CD4-positive, alpha-beta memory T cell (primary cell): ENCODE measurements around the gene LMF1. TPM values are rescaled to one million over a fixed set of nuclear protein-coding genes. Genes with fewer than 3 reads are reported as not detected.

Source experiments
- CTCF ChIA-PET: fragments of 350-600 bp; sonication (Branson Sonifier 250); formaldehyde crosslinking; loops from one replicate; lab custom pipeline; 2021; ENCODE audit warnings: inconsistent platforms; ENCODE audit not compliant: partially characterized antibody; lab: Charles Lee
- POLR2A ChIA-PET: fragments of 350-600 bp; sonication (Branson Sonifier 250); formaldehyde crosslinking; loops from one replicate; lab custom pipeline; 2021; ENCODE audit not compliant: partially characterized antibody; lab: Charles Lee
- DNase-seq, 5 donors: peaks; one replicate each; pipeline versions ENCODE4 v3.0.0 to v3.0.0-alpha.2; 2020 to 2022; ENCODE audit warnings: mixed read lengths in 1 of 5
- H3K27ac ChIP-seq: one replicate; pipeline ENCODE4 v1.7.0; 2013; ENCODE audit warnings: low read depth, low read length
- H3K27me3 ChIP-seq: 2 replicates; pipeline ENCODE4 v1.7.0; 2013; ENCODE audit warnings: mild to moderate bottlenecking, low read length, moderate library complexity; ENCODE audit not compliant: insufficient read depth
- H3K36me3 ChIP-seq: 2 replicates; pipeline ENCODE4 v1.7.0; 2013; ENCODE audit warnings: mild to moderate bottlenecking, low read length, moderate library complexity; ENCODE audit not compliant: insufficient read depth
- H3K4me1 ChIP-seq: 2 replicates; pipeline ENCODE4 v1.7.0; 2013; ENCODE audit warnings: mild to moderate bottlenecking, low read length, moderate library complexity; ENCODE audit not compliant: insufficient read depth
- H3K4me3 ChIP-seq, 2 donors: one replicate each; pipeline ENCODE4 v1.7.0; 2013; ENCODE audit warnings: low read length in 2 of 2, mild to moderate bottlenecking in 1 of 2
- H3K9me3 ChIP-seq, 2 donors: one replicate each; pipeline ENCODE4 v1.7.0; 2013; ENCODE audit warnings: low read length in 2 of 2, control low read depth in 1 of 2; ENCODE audit not compliant: control insufficient read depth in 1 of 2
- H3K27ac Mint-ChIP-seq, 7 donors: one replicate each; pipeline ENCODE4 v1.8.0; 2020 to 2021; ENCODE audit warnings: mixed read lengths in 7 of 7, mild to moderate bottlenecking in 6 of 7, inconsistent platforms in 3 of 7, moderate library complexity in 3 of 7
- H3K27me3 Mint-ChIP-seq, 2 donors: one replicate each; pipeline ENCODE4 v1.8.0; 2020 to 2021; ENCODE audit warnings: mixed read lengths in 2 of 2
- H3K36me3 Mint-ChIP-seq, 2 donors: one replicate each; pipeline ENCODE4 v1.8.0; 2020 to 2021; ENCODE audit warnings: mixed read lengths in 2 of 2, inconsistent platforms in 1 of 2, mild to moderate bottlenecking in 1 of 2
- H3K4me1 Mint-ChIP-seq, 4 donors: one replicate each; pipeline ENCODE4 v1.8.0; 2020 to 2021; ENCODE audit warnings: mixed read lengths in 4 of 4, mild to moderate bottlenecking in 1 of 4
- H3K4me3 Mint-ChIP-seq, 8 donors: one replicate each; pipeline ENCODE4 v1.8.0; 2020 to 2021; ENCODE audit warnings: mixed read lengths in 8 of 8, mild to moderate bottlenecking in 7 of 8, moderate library complexity in 6 of 8, inconsistent platforms in 3 of 8
- H3K9me3 Mint-ChIP-seq, 8 donors: one replicate each; pipeline ENCODE4 v1.8.0; 2020 to 2021; ENCODE audit warnings: mixed read lengths in 8 of 8, mild to moderate bottlenecking in 5 of 8, inconsistent platforms in 3 of 8, moderate library complexity in 1 of 8
- intact Hi-C: fragments of 100-400 bp; cut with micrococcal nuclease; formaldehyde crosslinking; loops from one replicate; pipeline ENCODE4 v1.15.1; 2023
- polyA plus RNA-seq, 2 donors: library from polyadenylated mRNA; unstranded; fragments of 300-500 nt; fragmentation: Illumina TruSeq; gene quantifications; one replicate each; pipeline ENCODE4 v1.2.3, GENCODE V29; 2021
- total RNA-seq, 2 experiments: library from RNA; stranded (reverse); gene quantifications; one replicate each; pipeline ENCODE4 v1.2.3, GENCODE V29; 2021

The LMF1 gene
- total and polyA plus RNA-seq, 4 experiments from 2014 or later, result 8.5 to 59.7 (median 32.6) TPM

DNA sequence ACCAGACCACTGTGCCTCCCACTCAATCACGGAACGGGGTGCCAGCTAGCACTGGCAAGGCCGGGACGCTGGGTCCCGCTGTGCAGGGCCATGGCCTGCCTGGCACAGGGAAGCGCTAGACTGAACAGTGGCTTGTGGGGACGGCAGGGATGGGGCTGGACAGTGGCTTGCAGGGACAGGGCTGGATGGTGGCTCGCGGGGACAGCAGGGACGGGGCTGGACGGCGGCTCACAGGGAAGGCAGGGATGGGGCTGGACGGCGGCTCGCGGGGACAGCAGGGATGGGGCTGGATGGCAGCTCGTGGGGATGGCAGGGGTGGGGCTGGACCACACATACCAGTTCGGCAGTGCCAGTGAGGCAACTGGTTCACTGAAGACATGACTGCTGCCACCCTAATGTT, 32.6 kb downstream of the LMF1 start:
- no peak overlapping the region for H3K4me3 ChIP-seq
- peak overlapping the region in 1 of 7 donors; percentile 18 for H3K27ac Mint-ChIP-seq
- H3K36me3 ChIP-seq, result no peaks in the 10 kb centered on the region

DNA sequence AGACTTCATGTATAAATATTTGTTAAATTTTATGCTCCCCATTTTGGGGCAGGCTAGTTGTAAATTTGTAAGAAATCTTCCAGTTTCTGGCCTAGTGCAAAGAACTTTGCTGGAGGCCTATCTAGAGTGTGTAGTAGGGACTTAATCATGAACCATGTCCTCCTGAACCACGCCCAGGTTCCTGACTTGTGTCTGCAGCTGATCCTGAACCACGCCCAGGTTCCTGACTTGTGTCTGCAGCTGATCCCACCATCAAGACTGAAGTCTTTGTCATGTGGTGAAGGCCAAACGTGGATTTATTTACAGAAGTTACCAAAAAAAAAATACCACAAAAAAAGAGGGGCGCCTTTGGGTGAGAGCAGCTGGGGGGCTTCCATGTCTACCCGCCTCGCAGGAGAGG, 33.1 kb downstream of the LMF1 start:
- Mint-ChIP-seq H3K27ac (no peak overlapping the region), H3K4me1 (peaks cover 0 to 5% (median 2%) of the 10 kb centered on the region in 4 donors), H3K27me3 (no peaks in the 10 kb centered on the region), H3K36me3 (peaks cover 38 to 45% of the 10 kb centered on the region in 2 donors), H3K4me3 (no peak overlapping the region), H3K9me3 (peaks cover 0 to 14% (median 13%) of the 10 kb centered on the region in 8 donors)
- Histone ChIP-seq H3K4me1 (no peaks in the 10 kb centered on the region), H3K4me3 (no peak overlapping the region), H3K27ac (no peak overlapping the region), H3K27me3 (no peaks in the 10 kb centered on the region), H3K9me3 (peaks cover 0 to 10% of the 10 kb centered on the region in 2 donors), H3K36me3 (no peaks in the 10 kb centered on the region)
- intact Hi-C loops, result no loop called here
- ChIA-PET POLR2A (no interaction called here), CTCF (no interaction called here)
- DNase-seq, result no peak

More for the DNA sequence above, 32.6 kb downstream of the LMF1 start:
- H3K9me3 ChIP-seq, result peaks cover 0 to 10% of the 10 kb centered on the region in 2 donors
- no peak for DNase-seq
- no peaks in the 10 kb centered on the region for H3K27me3 Mint-ChIP-seq
- CTCF ChIA-PET, result no interaction called here
- no peaks in the 10 kb centered on the region for H3K27me3 ChIP-seq
- H3K27ac ChIP-seq, result no peak overlapping the region
- H3K4me3 Mint-ChIP-seq, result no peak overlapping the region
- peaks cover 0 to 16% (median 15%) of the 10 kb centered on the region in 8 donors for H3K9me3 Mint-ChIP-seq
- intact Hi-C loops, result no loop called here
- H3K4me1 ChIP-seq, result no peaks in the 10 kb centered on the region
- POLR2A ChIA-PET, result no interaction called here
- peaks cover 0 to 5% (median 2%) of the 10 kb centered on the region in 4 donors for H3K4me1 Mint-ChIP-seq
- H3K36me3 Mint-ChIP-seq, result peaks cover 36 to 44% of the 10 kb centered on the region in 2 donors

DNA sequence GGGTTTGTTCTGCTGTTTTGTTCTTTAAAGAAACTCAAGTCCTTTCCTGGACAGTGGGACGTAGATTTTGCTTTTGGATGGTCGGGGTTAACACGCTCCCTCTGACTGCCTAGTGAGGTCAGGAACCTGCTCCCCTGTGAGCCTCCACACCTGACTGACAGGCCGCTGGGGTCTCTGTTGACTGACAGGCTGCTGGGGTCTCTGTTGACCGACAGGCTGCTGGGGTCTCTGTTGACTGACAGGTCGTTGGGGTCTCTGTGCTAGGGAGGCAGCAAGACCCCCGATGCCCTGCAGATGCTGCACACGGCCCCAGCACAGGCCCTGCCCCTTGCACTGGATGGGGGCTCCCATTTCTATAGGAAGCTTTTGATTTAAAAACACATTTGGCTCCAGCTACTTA, 33.5 kb downstream of the LMF1 start:
- Histone ChIP-seq H3K36me3 (no peaks in the 10 kb centered on the region), H3K27me3 (no peaks in the 10 kb centered on the region), H3K4me1 (no peaks in the 10 kb centered on the region), H3K9me3 (peaks cover 0 to 6% of the 10 kb centered on the region in 2 donors), H3K4me3 (no peak overlapping the region), H3K27ac (no peak overlapping the region)
- Mint-ChIP-seq H3K9me3 (peaks cover 0 to 11% (median 9%) of the 10 kb centered on the region in 8 donors), H3K36me3 (peaks cover 35 to 43% of the 10 kb centered on the region in 2 donors), H3K27me3 (no peaks in the 10 kb centered on the region), H3K27ac (peak overlapping the region in 1 of 7 donors; percentile 12), H3K4me1 (peaks cover 0 to 5% (median 2%) of the 10 kb centered on the region in 4 donors), H3K4me3 (no peak overlapping the region)
- intact Hi-C loops, result no loop called here
- no peak for DNase-seq
- ChIA-PET CTCF (no interaction called here), POLR2A (no interaction called here)

DNA sequence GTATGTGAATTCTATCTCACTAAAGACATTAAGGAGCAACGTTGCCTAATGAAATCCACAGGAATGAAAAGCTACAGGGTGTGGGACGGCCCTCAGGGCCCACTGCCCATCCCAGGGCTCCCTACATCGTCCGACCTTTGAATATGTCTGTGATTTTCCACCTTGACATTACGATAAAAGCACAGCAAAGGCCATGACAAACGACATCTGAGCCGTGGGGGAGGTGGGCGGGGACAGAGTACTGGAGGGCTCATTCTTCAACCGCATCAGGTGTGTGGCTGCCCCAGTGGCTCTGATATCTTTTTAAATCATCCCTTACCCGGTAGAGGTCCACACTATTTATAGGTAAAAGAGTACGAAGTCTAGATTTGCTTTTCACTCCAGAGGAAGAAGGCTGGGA, 35.1 kb downstream of the LMF1 start:
- H3K4me1 ChIP-seq, result no peaks in the 10 kb centered on the region
- H3K27ac Mint-ChIP-seq, result peak overlapping the region in 3 of 7 donors; percentile 42 to 52 (median 47)

DNA sequence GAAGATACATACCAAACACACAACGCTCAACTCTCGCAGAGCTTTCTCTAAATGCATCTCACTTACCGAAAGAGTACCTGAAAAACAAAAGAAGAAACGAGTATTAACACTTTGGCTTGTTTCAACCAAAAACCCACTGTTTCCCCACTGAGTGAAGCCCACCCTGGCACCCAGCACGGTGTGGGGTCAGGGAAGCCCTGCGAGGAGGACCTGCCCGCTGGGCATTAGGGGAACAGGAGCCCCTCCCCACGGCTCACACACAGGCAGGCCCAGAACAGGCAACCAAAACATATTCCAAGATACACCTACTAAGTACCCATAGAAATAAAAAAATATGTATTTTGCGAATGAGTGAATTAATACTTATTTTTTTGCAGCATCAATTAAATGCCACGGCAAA, 36.6 kb downstream of the LMF1 start:
- no peak overlapping the region for H3K27ac ChIP-seq
- Mint-ChIP-seq H3K27me3 (no peaks in the 10 kb centered on the region), H3K36me3 (peaks cover 18 to 39% of the 10 kb centered on the region in 2 donors), H3K4me1 (peaks cover 0 to 5% (median 0%) of the 10 kb centered on the region in 4 donors), H3K9me3 (no peaks in the 10 kb centered on the region), H3K27ac (peak overlapping the region in 1 of 7 donors; percentile 18), H3K4me3 (no peak overlapping the region)
- no peak overlapping the region for H3K4me3 ChIP-seq
- H3K27me3 ChIP-seq, result no peaks in the 10 kb centered on the region
- no peak for DNase-seq
- no peaks in the 10 kb centered on the region for H3K36me3 ChIP-seq
- CTCF ChIA-PET, result no interaction called here
- intact Hi-C loops, result no loop called here
- no peaks in the 10 kb centered on the region for H3K9me3 ChIP-seq
- H3K4me1 ChIP-seq, result no peaks in the 10 kb centered on the region
- POLR2A ChIA-PET, result no interaction called here

More for the DNA sequence above, 35.1 kb downstream of the LMF1 start:
- no peak overlapping the region for H3K4me3 Mint-ChIP-seq
- DNase-seq, result no peak
- Histone ChIP-seq H3K4me3 (no peak overlapping the region), H3K36me3 (no peaks in the 10 kb centered on the region), H3K9me3 (no peaks in the 10 kb centered on the region), H3K27me3 (no peaks in the 10 kb centered on the region), H3K27ac (no peak overlapping the region)
- no peaks in the 10 kb centered on the region for H3K27me3 Mint-ChIP-seq
- no peaks in the 10 kb centered on the region for H3K9me3 Mint-ChIP-seq
- POLR2A ChIA-PET, result no interaction called here
- H3K36me3 Mint-ChIP-seq, result peaks cover 27 to 36% of the 10 kb centered on the region in 2 donors
- peaks cover 0 to 5% (median under 1%) of the 10 kb centered on the region in 4 donors for H3K4me1 Mint-ChIP-seq
- CTCF ChIA-PET, result no interaction called here
- intact Hi-C loops, result no loop called here

DNA sequence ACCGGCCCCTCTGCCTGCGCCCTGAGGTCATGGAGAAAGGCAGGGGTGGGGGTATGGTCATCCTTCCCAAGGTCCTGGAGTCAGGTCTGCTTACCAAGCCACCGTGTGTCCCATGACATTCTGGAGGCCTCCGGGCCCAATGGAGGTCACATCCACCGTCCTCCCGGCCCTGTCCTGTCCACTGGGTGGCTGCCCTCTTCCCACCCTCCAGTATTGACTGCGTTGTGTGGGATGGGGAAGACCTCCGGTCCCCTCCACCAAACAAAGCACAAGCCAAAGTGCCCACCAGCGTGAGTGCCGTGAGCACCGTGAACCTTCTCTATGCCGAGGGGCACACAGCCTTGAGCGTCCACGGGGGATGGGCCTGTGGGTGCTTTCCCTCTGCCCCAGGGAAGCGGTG, 37.2 kb downstream of the LMF1 start:
- no peak overlapping the region for H3K4me3 ChIP-seq
- H3K4me1 ChIP-seq, result no peaks in the 10 kb centered on the region
- H3K27ac ChIP-seq, result no peak overlapping the region
- intact Hi-C loops, result no loop called here
- H3K36me3 ChIP-seq, result no peaks in the 10 kb centered on the region
- H3K27me3 ChIP-seq, result no peaks in the 10 kb centered on the region
- Mint-ChIP-seq H3K36me3 (peaks cover 18 to 34% of the 10 kb centered on the region in 2 donors), H3K4me1 (peaks cover 0 to 2% (median 0%) of the 10 kb centered on the region in 4 donors), H3K4me3 (no peak overlapping the region), H3K27ac (no peak overlapping the region), H3K9me3 (no peaks in the 10 kb centered on the region), H3K27me3 (no peaks in the 10 kb centered on the region)
- ChIA-PET CTCF (no interaction called here), POLR2A (no interaction called here)
- DNase-seq, result no peak
- H3K9me3 ChIP-seq, result no peaks in the 10 kb centered on the region

DNA sequence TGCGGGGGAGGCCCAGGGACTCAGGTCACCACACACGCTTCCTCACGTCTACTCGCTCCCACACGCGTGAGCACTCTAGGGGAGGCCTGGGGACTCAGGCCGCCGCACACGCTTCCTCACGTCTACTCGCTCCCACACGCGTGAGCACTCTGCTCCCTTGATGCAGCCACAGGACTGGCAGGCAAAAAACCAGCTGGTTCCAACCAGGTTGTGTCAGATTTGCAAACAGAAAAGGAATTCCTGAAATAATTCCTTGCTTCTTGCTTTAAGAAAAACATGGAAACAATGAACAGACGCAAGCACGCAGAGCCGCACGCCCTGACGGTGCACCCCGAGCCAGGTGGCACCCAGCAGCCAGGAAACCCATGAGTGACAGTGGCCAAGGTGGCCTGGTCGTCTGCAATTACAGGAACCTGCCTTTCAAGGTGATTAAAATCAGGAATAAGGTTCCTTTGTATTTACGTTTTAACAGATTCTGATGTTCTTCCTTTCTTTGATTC, 37.9 kb downstream of the LMF1 start:
- CTCF ChIA-PET, result no interaction called here
- peaks cover 18 to 30% of the 10 kb centered on the region in 2 donors for H3K36me3 Mint-ChIP-seq

More for the DNA sequence above, 37.9 kb downstream of the LMF1 start:
- Mint-ChIP-seq H3K27me3 (no peaks in the 10 kb centered on the region), H3K4me3 (no peak overlapping the region), H3K9me3 (no peaks in the 10 kb centered on the region), H3K27ac (no peak overlapping the region), H3K4me1 (peaks cover 0 to 2% (median 0%) of the 10 kb centered on the region in 4 donors)
- POLR2A ChIA-PET, result no interaction called here
- Histone ChIP-seq H3K4me1 (no peaks in the 10 kb centered on the region), H3K36me3 (no peaks in the 10 kb centered on the region), H3K27me3 (no peaks in the 10 kb centered on the region), H3K9me3 (no peaks in the 10 kb centered on the region), H3K27ac (no peak overlapping the region), H3K4me3 (no peak overlapping the region)
- intact Hi-C loops, result no loop called here
- DNase-seq, result no peak
